Iris pigment epithelial cell (primary cell): ENCODE results near the gene CHRM4.

Experiments used
- DNase-seq: peaks from one replicate; pipeline ENCODE4 v3.0.0-alpha.2; 2011; ENCODE audit warnings: low read depth

Gene CHRM4

GRCh38 chr11:46402957-46403902, 11.7 kb upstream of the CHRM4 start:
- DNase-seq = no peak

GRCh38 chr11:46397526-46397925, 6.0 kb upstream of the CHRM4 start:
- DNase-seq = no peak

DNA sequence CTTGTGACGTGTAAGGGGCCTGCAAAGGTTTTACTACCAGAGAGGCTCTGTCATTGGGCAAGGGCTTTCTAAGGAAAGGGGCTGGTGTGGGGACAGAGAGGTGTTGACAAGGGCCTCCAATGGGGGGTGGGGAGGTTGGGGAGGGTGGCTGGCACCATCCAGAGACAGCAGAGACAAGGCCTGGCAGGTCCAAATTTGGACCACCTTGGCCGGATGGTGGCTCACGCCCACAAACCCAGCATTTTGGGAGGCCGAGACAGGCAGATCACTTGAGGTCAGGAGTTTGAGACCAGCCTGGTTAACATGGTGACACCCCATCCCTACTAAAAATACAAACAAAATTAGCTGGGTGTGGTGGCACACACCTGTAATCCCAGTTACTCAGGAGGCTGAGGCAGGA, 2.2 kb upstream of the CHRM4 start:
- DNase-seq = no peak

GRCh38 chr11:46393231-46393616, 1.6 kb upstream of the CHRM4 start:
- DNase-seq = no peak

GRCh38 chr11:46392421-46393230, 1.1 kb upstream of the CHRM4 start:
- peak; percentile 82 for DNase-seq

DNA sequence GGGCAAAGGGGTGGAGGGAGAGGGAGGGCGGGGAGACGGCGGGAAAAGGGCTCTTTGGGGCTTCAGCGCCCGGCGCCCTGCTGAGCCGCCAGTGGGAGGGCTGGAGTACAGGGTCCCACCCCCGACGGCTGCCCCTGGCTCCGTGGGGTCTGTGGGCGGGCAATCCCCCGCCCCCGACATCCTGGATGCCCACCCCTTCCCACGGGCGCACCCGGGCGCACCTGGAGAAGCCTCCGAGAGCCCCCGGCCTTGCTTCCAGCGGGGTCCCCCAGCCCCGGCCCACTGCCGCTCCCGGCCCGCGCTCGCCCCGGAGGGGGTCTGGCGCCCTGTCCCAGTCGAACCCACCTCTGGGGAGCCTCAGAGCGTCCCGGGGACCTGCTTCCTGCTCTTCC, 394 bp downstream of the CHRM4 start:
- no peak for DNase-seq

DNA sequence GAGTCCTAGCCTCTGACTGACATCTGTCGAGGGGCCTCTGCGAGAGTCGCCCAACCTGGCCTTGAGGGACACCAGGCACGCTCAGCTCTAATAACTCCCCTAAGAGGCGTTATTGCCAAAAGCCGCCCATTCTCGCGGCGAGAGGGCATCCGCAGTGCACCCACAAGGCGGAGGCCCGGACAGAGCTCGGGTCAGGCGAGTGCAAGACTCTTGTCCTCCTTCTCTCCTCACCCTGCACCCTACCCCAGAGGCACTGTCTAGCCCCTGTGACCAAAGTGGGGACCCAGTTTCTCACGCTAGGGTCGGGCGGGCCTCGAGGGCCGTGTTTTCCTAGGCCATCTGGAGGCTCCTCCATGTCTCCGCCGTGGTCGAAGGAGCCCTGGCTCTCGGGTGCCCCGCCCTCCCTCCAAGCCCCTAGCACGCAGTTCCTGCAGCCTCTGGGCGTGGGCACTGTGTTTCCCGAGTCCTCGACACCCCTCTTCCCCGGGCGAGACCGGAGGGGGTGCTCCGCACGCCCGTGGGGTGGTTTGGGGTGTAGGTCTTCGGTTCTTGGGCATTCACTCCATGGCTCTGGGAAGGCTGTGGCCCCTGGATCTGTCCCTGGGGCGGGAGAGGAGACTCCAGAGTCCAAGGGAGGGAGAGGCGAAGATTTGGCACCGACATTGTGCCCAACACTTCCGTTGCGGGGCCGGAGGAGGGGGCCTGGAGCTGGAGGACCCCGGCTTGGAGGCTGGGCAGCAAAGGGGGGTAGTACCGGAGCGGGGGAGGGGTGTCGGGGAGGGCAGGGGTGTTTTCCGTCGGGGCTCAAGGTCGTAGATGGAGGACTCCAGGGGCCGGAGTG, 1.0 kb downstream of the CHRM4 start:
- no peak for DNase-seq

GRCh38 chr11:46389450-46390330, 1.9 kb downstream of the CHRM4 start:
- peak; percentile 68 for DNase-seq

- no peak for DNase-seq
Measured at GRCh38 chr11:46388619-46389449, 2.7 kb downstream of the CHRM4 start.

GRCh38 chr11:46387919-46388618, 3.5 kb downstream of the CHRM4 start:
- DNase-seq = no peak

DNA sequence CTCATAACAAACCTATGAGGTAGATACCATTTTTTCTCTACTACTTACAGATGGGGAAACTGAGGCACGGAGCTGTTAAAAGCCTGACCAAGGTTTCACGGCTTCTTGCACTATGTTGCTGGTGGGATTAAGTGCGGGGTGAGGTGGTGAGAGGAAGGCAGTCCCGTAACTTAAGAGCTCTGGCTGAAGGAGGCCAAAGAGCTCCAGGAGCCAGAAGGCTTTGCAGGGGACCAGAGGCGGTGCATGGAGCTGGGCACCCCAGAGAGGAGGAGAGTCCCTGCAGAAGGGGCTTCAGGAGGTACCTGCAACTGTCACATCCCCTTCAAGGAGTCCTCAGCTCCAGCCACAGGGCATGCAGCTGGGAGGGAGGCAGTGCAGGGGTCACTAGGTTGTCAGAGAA, 4.1 kb downstream of the CHRM4 start:
- no peak for DNase-seq

DNA sequence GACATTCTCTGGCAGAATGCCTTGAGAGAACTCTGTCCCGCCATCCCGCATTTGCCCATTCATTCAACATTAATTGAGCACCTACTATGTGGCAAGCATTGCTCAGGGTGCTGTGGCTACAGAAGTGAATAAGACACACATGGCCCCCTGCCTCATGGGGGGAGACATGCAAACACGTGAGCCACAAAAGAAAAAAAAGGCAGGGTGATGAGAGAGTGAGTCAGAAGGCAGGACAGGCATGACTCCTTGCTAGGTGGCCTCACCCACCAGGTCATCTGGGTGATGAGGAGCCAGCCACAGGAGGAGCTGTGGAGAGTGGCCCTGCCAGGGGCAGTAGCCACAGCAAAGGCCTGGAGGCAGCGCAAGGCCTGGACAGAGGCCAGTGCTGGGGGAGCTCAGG, 4.9 kb downstream of the CHRM4 start:
- no peak for DNase-seq

DNA sequence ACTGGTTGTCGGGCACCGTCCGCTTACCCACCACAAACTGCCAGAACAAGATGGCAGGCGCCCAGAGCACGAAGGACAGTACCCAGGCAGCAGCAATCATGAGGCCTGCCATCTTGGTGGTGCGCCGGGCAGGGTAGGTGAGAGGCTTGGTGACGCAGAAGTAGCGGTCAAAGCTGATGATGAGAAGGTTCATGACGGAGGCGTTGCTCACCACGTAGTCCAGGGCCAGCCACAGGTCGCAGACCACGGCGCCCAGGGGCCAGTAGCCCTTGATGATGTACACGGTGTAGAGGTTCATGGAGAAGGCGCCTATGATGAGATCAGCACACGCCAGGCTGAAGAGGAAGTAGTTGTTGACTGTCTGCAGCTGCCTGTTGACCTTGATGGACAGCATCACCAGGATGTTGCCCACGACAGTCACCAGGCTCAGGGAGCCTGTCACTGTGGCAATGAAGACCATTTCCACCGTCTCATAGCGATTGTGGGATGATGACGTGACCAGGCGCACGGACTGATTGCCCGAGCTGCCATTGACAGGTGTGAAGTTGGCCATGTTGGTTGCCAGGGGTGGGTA, 5.5 kb downstream of the CHRM4 start:
- DNase-seq = no peak

- no peak for DNase-seq
Measured at GRCh38 chr11:46385169-46386004, 6.2 kb downstream of the CHRM4 start.

DNA sequence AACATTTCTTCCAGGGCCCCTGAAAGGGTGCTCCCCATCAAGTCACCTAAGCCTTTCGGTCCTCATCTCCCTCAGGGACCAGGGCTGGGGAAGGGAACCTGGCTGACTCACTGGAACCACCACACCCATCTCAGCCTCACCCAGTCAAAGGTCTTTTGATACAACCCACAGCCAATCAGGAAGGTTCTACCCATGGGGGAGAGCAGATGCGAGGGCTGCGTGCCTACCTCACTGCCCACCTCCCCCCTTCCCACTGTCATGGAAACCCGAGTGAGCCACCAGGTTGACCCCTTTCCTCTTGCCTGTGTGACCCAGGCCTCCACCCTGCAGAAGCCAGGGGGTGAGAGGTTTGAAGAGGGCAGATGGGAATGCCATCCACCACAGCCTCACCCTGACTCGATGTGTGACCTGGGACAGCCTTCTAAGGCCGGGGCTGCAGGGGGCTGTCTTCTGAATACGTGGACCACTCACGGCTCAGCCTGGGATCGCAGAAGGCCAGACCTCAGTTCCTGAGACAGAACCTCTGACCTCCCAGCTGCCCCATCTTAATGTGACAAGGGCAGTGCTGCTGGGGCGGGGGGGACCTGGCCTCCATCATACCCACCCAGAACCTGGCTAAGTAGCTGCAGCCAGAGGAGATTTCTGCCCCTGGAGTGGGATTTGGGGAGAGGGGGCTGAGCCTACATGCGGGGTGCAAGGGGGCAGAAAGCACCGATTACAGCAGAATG, 7.4 kb downstream of the CHRM4 start:
- no peak for DNase-seq

GRCh38 chr11:46383404-46383758, 8.2 kb downstream of the CHRM4 start:
- no peak for DNase-seq

GRCh38 chr11:46382646-46383403, 8.8 kb downstream of the CHRM4 start:
- DNase-seq = peak; percentile 53
